Esophagus squamous epithelium (tissue), 5 donors: ENCODE data around the gene GEMIN7. TPM values are rescaled to one million over a fixed set of nuclear protein-coding genes. Genes with fewer than 3 reads are reported as not detected.
A peak's percentile ranks its signal among the peaks of the same experiment; 100 is the strongest.

ENCODE experiments used
- DNase-seq: peaks from one replicate; lab custom pipeline; 2025; lab: John Stamatoyannopoulos, UW
- H3K27ac ChIP-seq, 4 donors: fragments of 200-600 bp; sonication (generic); one replicate each; pipeline ENCODE4 v1.5.1; 2016 to 2019; ENCODE audit warnings: mild to moderate bottlenecking in 1 of 4
- H3K27me3 ChIP-seq, 4 donors: fragments of 200-600 bp; sonication (generic); 1 replicate in 3 of 4; 2 replicates in 1 of 4; pipeline versions ENCODE4 v1.5.1 to v1.6.0; 2017 to 2021; ENCODE audit warnings: antibody characterized with exemption in 1 of 4
- H3K36me3 ChIP-seq, 3 donors: fragments of 200-600 bp; sonication (generic); one replicate each; pipeline ENCODE4 v1.5.1; 2016 to 2019
- H3K4me1 ChIP-seq, 3 donors: fragments of 200-600 bp; sonication (generic); one replicate each; pipeline ENCODE4 v1.5.1; 2017 to 2019
- H3K4me3 ChIP-seq, 4 donors: fragments of 200-600 bp; sonication (generic); 1 replicate in 3 of 4; 2 replicates in 1 of 4; pipeline ENCODE4 v1.5.1; 2016 to 2019; ENCODE audit warnings: mild to moderate bottlenecking in 2 of 4, moderate library complexity in 1 of 4
- H3K9me3 ChIP-seq, 3 donors: fragments of 200-600 bp; sonication (generic); one replicate each; pipeline ENCODE4 v1.5.1; 2016 to 2019
- CTCF ChIP-seq, 6 experiments: fragments of 450-650 bp in 4 of 6; fragments of 200-600 bp in 2 of 6; sonication (generic) in 2 of 6; IDR thresholded peaks; one replicate each; pipeline ENCODE4 v1.5.1; 2016 to 2019; ENCODE audit warnings: antibody characterized with exemption in 6 of 6, mild to moderate bottlenecking in 4 of 6, moderate library complexity in 4 of 6
- POLR2A ChIP-seq, 4 donors: fragments of 450-650 bp; IDR thresholded peaks; one replicate each; pipeline ENCODE4 v1.6.1; 2017; ENCODE audit warnings: antibody characterized with exemption in 4 of 4, mild to moderate bottlenecking in 4 of 4, moderate library complexity in 3 of 4
- WGBS, 2 donors: methylation state at CpG; one replicate each; pipeline ENCODE4 v1.1.5; 2018; 5-methylcytosine and 5-hydroxymethylcytosine counted together
- intact Hi-C: fragments of 100-400 bp; cut with DNase I; formaldehyde crosslinking; loops from one replicate; pipeline ENCODE4 v1.15.0; 2022
- total RNA-seq, 4 donors: library from RNA; depleted of rRNA; stranded (reverse); fragments of >200 nt; gene quantifications; one replicate each; pipeline ENCODE4 v1.1.0, GENCODE V29; 2016
- donor health status: DM: yes; HTN: yes; CAD: no.

GEMIN7 gene
- total RNA-seq, 4 donors from 2014 or later = 22.3 to 28.0 (median 25.4) TPM

GRCh38 chr19:45137179-45137761 is 58.2 kb downstream of the GEMIN7 start:
- DNase-seq = no peak
- Histone ChIP-seq H3K4me1 (peaks cover 0 to 20% (median 0%) of the 10 kb centered on the region in 3 donors), H3K4me3 (no peak overlapping the region), H3K9me3 (no peaks in the 10 kb centered on the region), H3K36me3 (peaks cover 6 to 38% (median 8%) of the 10 kb centered on the region in 3 donors), H3K27ac (peak overlapping the region in 1 of 4 donors; percentile 71), H3K27me3 (no peaks in the 10 kb centered on the region)
- TF ChIP-seq POLR2A (IDR thresholded peaks at IDR 0.05) = no peak
- TF ChIP-seq CTCF (IDR thresholded peaks at IDR 0.05) = no peak
- 74 to 78% methylated on average over 7 to 10 of the region's 17 CpGs for WGBS, 2 donors
- intact Hi-C loops = no loop called here

GRCh38 chr19:45138303-45138751 is 59.3 kb downstream of the GEMIN7 start:
- no peak overlapping the region for H3K4me3 ChIP-seq
- H3K4me1 ChIP-seq = peaks cover 0 to 20% (median 0%) of the 10 kb centered on the region in 3 donors
- 61 to 64% methylated on average over 3 to 7 of the region's 11 CpGs for WGBS, 2 donors
- no peak overlapping the region for H3K27ac ChIP-seq
- TF ChIP-seq CTCF (IDR thresholded peaks at IDR 0.05) (no peak), POLR2A (IDR thresholded peaks at IDR 0.05) (no peak)
- H3K27me3 ChIP-seq = no peaks in the 10 kb centered on the region
- DNase-seq = no peak
- H3K36me3 ChIP-seq = peaks cover 11 to 41% (median 11%) of the 10 kb centered on the region in 3 donors
- H3K9me3 ChIP-seq = no peaks in the 10 kb centered on the region
- intact Hi-C loops = no loop called here

GRCh38 chr19:45139286-45140143 is 60.5 kb downstream of the GEMIN7 start:
- Histone ChIP-seq H3K27me3 (no peaks in the 10 kb centered on the region), H3K4me3 (no peak overlapping the region), H3K4me1 (peaks cover 0 to 20% (median 0%) of the 10 kb centered on the region in 3 donors), H3K27ac (no peak overlapping the region), H3K36me3 (peaks cover 11 to 53% (median 11%) of the 10 kb centered on the region in 3 donors), H3K9me3 (no peaks in the 10 kb centered on the region)
- intact Hi-C loops = no loop called here
- WGBS, 2 donors = 89 to 90% methylated on average over 10 to 14 of the region's 24 CpGs
- DNase-seq = no peak
- TF ChIP-seq CTCF (IDR thresholded peaks at IDR 0.05) = no peak
- no peak for TF ChIP-seq POLR2A (IDR thresholded peaks at IDR 0.05)

- 40 to 60% methylated on average over 1 of the region's 8 CpGs for WGBS, 2 donors
- no peaks in the 10 kb centered on the region for H3K9me3 ChIP-seq
- H3K4me3 ChIP-seq = no peak overlapping the region
- no peak for TF ChIP-seq CTCF (IDR thresholded peaks at IDR 0.05)
- TF ChIP-seq POLR2A (IDR thresholded peaks at IDR 0.05) = no peak
- peaks cover 13 to 54% (median 17%) of the 10 kb centered on the region in 3 donors for H3K36me3 ChIP-seq
- DNase-seq = no peak
- H3K27ac ChIP-seq = no peak overlapping the region
- H3K27me3 ChIP-seq = no peaks in the 10 kb centered on the region
- intact Hi-C loops = no loop called here
- H3K4me1 ChIP-seq = peaks cover 0 to 20% (median 0%) of the 10 kb centered on the region in 3 donors
Observed at GRCh38 chr19:45140144-45140503, 61.1 kb downstream of the GEMIN7 start.

GRCh38 chr19:45140533-45140932 is 61.5 kb downstream of the GEMIN7 start:
- Histone ChIP-seq H3K27ac (no peak overlapping the region), H3K9me3 (no peaks in the 10 kb centered on the region), H3K4me1 (peaks cover 0 to 20% (median 0%) of the 10 kb centered on the region in 3 donors), H3K36me3 (peaks cover 17 to 55% (median 21%) of the 10 kb centered on the region in 3 donors), H3K4me3 (no peak overlapping the region), H3K27me3 (no peaks in the 10 kb centered on the region)
- 87 to 94% methylated on average over 3 to 4 of the region's 11 CpGs for WGBS, 2 donors
- intact Hi-C loops = no loop called here
- DNase-seq = no peak
- TF ChIP-seq CTCF (IDR thresholded peaks at IDR 0.05) (no peak), POLR2A (IDR thresholded peaks at IDR 0.05) (no peak)
